ENCODE data around the gene COL9A3.

The COL9A3 gene

DNA sequence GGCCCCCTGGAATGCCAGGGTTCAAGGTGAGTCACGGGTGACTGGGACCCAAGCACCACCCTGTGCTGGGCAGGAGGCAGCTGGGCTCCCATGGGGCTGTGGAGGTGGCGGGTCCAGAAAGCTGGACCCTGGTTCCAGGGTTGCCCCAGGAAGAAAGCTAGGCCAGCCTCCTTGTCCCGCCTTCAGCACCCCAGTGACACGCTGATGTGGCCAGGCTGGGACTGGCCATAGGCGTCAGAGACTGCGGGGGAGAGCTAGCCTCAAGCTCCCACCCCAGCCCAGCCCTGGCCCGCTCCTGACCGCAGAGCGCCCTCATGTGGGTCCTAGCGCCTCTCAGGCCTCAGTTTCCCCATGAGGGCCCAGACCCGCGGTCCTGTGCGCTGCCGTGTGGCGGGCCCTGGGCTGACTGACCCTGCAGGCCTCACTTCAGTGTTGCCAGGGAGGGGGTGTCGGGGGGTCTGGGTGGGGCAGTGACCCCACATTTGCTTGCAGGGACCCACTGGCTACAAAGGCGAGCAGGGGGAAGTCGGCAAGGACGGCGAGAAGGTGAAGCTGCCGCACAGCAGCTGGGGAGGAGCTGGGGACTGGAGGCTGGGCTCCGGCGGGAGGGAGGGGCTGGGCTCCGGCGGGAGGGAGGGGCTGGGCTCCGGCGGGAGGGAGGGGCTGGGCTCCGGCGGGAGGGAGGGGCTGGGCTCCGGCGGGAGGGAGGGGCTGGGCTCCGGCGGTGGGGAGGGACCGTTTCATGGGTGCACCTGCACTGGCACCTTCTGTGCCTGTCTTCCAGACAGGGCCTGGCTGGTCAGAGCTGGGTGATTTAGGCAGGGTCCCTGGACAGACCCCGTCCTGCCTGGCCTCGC, 7.9 kb downstream of the COL9A3 start:
- DNase-seq, result no peak

DNA sequence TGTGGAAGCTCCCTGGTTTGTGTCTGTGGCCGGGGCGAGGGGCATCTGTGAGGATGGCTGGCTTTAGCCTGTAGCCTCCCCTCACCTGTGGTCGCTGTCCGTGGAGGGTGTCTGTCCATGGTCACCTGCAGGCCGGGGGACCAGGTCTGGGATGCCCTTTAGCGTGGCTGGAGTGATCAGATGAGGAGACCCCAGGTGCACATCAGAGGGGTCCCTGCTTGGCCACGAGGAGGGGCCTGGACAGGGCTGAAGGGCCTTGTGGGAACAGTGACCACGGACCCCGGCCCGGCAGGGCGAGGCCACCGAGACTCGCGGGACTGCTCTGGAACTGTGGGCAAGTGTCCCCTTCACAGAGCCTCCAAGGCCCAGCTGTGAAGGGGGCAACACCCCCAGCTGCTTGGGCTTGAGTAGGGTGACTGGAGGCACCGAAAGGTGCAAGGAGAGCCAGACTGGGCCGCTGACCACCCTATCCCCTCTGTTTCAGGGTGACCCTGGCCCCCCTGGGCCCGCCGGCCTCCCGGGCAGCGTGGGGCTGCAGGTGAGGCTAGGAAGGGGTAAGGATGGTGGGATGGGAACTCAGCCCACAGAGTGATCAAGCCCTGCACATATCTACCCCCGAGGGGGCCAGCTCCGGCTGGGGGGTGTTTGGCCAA, 8.6 kb downstream of the COL9A3 start:
- no peak for DNase-seq

DNA sequence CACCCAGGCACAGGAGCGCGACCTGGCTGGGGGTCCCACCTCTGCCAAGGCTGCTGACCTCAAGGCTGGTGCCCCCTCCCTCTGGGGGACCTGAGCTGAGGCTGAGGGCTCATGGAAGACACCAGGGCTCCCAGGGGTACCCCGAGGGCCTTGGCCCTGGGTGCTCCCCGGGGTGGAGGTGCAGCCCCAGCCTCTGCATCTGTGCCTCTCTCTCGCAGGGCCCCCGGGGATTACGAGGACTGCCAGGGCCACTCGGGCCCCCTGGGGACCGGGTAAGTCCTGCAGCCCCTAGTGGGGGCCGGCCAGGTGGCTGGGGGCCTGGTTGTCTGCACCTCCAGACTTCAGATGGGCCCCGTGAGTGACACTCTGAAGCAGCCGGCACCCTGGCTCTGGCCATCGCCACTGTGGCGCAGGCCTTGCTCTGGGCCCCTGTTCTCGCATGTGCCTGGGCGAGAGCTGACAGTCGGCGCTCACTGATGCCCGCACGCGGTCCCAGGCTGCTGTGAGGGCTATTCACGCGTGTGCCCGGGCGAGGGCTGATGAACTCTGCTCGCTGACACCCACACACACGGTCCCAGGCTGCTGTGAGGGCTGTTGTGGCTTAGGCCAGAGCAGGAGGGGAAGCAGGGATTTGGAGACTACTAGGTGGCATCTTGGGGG, 9.3 kb downstream of the COL9A3 start:
- DNase-seq, result no peak

GRCh38 chr20:62826646-62827310, 9.9 kb downstream of the COL9A3 start:
- DNase-seq, result no peak

GRCh38 chr20:62827311-62828038, 10.6 kb downstream of the COL9A3 start:
- no peak for DNase-seq

- DNase-seq, result no peak
Observed at GRCh38 chr20:62828051-62828450, 11.2 kb downstream of the COL9A3 start.

GRCh38 chr20:62828511-62829230, 11.8 kb downstream of the COL9A3 start:
- DNase-seq, result no peak

DNA sequence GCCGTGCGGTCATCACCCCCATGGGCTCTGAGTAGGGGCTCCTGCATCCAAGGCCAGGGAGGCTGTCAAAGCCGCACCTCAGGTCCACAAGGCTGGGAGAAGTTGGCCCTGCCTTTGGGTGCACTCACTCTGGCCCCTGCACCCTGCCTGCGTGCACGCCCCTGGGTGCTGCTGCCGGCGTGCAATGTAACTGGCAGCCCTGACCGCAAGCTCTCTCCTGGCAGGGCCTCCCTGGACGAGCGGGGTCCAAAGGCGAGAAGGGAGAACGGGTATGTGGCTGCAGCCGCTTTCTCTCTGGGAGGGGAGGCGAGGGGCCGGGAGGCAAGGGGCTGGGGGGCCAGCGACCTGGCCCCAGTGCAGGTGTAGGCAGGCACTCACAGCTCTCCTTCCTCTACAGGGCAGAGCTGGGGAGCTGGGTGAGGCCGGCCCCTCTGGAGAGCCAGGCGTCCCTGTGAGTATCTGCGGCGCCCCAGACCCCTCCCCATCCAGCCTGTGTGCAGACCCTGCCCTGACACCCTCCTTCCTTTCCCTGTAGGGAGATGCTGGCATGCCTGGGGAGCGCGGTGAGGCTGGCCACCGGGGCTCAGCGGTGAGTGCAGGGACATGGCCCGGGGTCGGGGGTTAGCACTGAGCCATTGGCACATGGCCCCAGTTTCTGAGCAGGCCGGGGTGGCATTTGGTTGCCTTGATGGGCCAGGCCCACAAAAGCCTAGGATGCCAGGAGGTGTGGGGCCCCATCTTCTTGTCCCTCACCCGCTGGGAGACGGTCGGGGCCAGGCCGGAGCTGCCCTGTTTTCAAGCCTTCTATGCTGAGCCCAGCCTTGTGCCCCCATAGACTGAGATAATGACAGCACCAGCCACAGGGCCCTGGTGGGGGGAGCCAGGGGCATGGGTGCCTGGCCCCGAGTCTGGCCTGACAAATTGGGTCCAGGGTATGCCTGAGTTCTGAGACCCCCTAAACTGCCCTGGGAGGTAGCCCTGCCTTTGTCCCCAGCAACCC, 12.7 kb downstream of the COL9A3 start:
- no peak for DNase-seq

GRCh38 chr20:62830251-62830650, 13.4 kb downstream of the COL9A3 start:
- DNase-seq, result no peak

DNA sequence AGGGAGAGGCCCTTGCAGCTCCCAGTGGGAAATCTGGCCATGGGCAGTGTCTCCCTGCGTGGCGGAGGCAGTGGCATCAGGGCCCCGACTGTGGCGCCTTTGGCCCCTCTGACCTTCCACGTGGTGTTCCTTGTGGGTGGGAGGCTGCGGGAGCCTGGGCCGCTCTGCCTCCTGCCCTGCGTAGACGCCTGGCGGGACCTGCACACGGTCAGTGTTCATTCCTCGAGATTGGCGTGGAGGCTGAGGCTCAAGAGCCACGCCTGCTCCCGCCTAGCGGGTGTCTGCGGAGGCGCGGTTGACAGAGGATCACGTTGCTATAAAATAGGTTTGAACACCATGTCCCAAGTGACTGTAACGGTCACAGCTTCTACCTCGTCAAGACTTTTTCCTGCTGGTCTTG, 14.0 kb downstream of the COL9A3 start:
- DNase-seq, result no peak

- DNase-seq, result no peak
Observed at GRCh38 chr20:62831361-62831788, 14.5 kb downstream of the COL9A3 start.

DNA sequence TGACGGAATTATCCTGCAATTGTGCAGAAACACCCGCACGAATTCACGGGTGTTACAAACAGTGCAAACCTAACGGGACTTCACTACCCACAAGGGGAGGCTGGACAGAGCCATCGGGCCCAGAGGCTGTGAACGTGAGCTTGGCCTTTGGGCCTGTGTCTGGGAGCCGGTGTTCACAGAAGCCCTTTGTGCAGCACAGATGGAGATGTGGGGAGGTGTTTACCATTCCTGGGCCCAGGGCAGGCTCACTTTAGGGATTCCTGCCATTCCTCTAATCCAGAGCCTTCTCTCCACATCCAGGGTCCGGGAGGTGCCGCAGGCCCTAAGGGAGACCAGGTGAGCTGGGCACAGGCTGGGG, 15.0 kb downstream of the COL9A3 start:
- no peak for DNase-seq

- DNase-seq, result no peak
Observed at GRCh38 chr20:62832212-62832922, 15.5 kb downstream of the COL9A3 start.

DNA sequence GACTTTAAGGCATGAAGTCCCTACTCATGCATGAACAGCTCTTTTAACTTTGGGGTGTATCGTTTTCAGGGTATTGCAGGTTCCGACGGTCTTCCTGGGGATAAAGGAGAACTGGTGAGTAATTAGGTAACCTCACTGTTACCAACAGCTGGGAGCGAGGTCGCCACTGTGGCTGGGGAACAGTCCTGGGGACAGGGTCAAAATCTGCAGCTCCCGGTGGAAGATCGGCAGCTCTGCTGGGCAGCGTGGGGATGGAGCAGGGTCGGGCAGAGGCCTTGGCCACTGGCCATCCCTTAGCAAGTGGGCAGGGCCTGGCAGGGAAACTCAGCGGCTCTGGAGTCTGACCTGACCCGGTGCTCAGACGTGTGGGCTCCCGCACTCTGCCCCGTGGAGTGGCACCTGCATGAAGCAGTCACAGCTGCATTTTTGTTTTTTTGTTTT, 16.1 kb downstream of the COL9A3 start:
- no peak for DNase-seq

GRCh38 chr20:62834967-62835730, 18.3 kb downstream of the COL9A3 start:
- DNase-seq, result no peak

GRCh38 chr20:62835931-62836861, 19.3 kb downstream of the COL9A3 start:
- no peak for DNase-seq

DNA sequence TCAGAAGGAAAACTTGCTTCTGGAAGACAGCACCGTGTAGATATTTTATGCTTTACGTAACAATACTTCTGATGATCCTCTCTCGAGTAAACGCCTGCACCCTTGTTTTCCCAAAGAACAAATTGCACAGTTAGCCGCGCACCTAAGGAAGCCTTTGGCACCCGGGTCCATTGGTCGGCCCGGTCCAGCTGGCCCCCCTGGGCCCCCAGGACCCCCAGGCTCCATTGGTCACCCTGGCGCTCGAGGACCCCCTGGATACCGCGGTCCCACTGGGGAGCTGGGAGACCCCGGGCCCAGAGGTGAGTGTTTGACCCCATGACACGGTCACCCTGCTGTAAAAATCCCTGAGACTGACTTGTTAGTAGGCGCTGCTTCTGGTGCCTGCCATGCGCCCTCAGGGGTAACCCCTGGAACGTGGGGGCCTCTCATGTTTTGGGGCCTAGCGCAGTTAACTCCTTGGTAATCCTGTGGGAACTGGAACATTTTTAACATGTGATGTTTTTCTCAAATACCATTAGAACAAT, 20.2 kb downstream of the COL9A3 start:
- DNase-seq, result no peak

DNA sequence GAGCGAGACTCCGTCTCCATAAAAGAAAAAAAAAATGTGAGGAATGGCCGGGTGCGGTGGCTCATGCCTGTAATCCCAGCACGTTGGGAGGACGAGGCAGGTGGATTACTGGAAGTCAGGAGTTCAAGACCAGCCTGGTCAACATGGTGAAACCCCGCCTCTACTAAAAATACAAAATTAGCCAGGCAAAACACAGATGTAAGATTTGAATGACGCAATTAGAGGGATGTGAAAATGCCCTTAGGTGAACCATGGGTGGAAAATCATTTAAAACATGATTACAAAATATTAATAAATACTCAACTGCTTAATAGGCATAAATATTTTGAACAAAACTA, 20.9 kb downstream of the COL9A3 start:
- DNase-seq, result no peak
